Upper lobe of left lung (tissue), 6 donors: ENCODE results near the gene RAET1L. TPM values are rescaled to one million over a fixed set of nuclear protein-coding genes. Genes with fewer than 3 reads are reported as not detected.
A peak's percentile ranks its signal among the peaks of the same experiment; 100 is the strongest.
"Not testable (repeated sequence)": the region's sequence is repeated elsewhere in the genome, so short reads cannot be mapped to it uniquely, and the experiment has no call there.

Experiments used
- ATAC-seq, 2 donors: fragments of 200-7000 bp; cut with Tn5 transposase; one replicate each; pipeline ENCODE4 v1.9.1; 2022; ENCODE audit warnings: mild to moderate bottlenecking in 2 of 2, moderate library complexity in 2 of 2; ENCODE audit not compliant: low FRiP score in 2 of 2
- DNase-seq, 2 donors: peaks; one replicate each; pipeline ENCODE4 v3.0.0-alpha.2; 2019 to 2020
- H3K27ac ChIP-seq, 4 donors: fragments of 200-600 bp; sonication (generic); one replicate each; pipeline ENCODE4 v1.5.1; 2016 to 2019
- H3K27me3 ChIP-seq, 4 donors: fragments of 200-600 bp; sonication (generic); one replicate each; pipeline ENCODE4 v1.5.1; 2017 to 2019
- H3K36me3 ChIP-seq, 4 donors: fragments of 200-600 bp; sonication (generic); one replicate each; pipeline ENCODE4 v1.5.1; 2016 to 2019
- H3K4me1 ChIP-seq, 4 donors: fragments of 200-600 bp; sonication (generic); one replicate each; pipeline ENCODE4 v1.5.1; 2018 to 2019
- H3K4me3 ChIP-seq, 4 donors: fragments of 200-600 bp; sonication (generic); one replicate each; pipeline ENCODE4 v1.5.1; 2017 to 2019; ENCODE audit warnings: mild to moderate bottlenecking in 2 of 4, moderate library complexity in 1 of 4
- H3K9me3 ChIP-seq, 4 donors: fragments of 200-600 bp; sonication (generic); one replicate each; pipeline ENCODE4 v1.5.1; 2018 to 2019
- CTCF ChIP-seq, 6 experiments: fragments of 450-650 bp in 4 of 6; fragments of 200-600 bp in 2 of 6; sonication (generic) in 2 of 6; IDR thresholded peaks; one replicate each; pipeline ENCODE4 v1.5.1; 2016 to 2019; ENCODE audit warnings: antibody characterized with exemption in 6 of 6
- EP300 ChIP-seq, 4 donors: sonication (generic); formaldehyde crosslinking; IDR thresholded peaks; one replicate each; pipeline ENCODE4 v1.5.1; 2017; ENCODE audit warnings: antibody characterized with exemption in 4 of 4, control low read depth in 2 of 4
- POLR2A ChIP-seq, 4 donors: fragments of 450-650 bp; IDR thresholded peaks; one replicate each; pipeline ENCODE4 v1.5.1; 2016 to 2017; ENCODE audit warnings: antibody characterized with exemption in 4 of 4, mild to moderate bottlenecking in 2 of 4
- POLR2AphosphoS5 ChIP-seq, 2 donors: sonication (generic); formaldehyde crosslinking; IDR thresholded peaks; one replicate each; pipeline ENCODE4 v1.5.1; 2017; ENCODE audit warnings: antibody characterized with exemption in 2 of 2
- WGBS, 2 donors: methylation state at CpG; one replicate each; pipeline ENCODE4 v1.1.5; 2017 to 2018; 5-methylcytosine and 5-hydroxymethylcytosine counted together
- total RNA-seq, 6 donors: library from RNA; depleted of rRNA in 4 of 6; stranded (reverse); fragments of >200 nt in 4 of 6; gene quantifications; one replicate each; pipeline versions ENCODE4 v1.1.0 to v1.2.1, GENCODE V29; 2016 to 2021
- donor health status: DM: no; HTN: no; CAD: no; lungs with moderate emphysema.
- donor health status: DM: no; HTN: yes; CAD: no; lungs with severe emphysema.

Gene RAET1L
- total RNA-seq, 6 donors from 2014 or later = not detected

GRCh38 chr6:150063640-150064039, 38.3 kb upstream of the RAET1L start:
- peaks cover 6 to 13% (median 7%) of the 10 kb centered on the region in 4 donors for H3K4me1 ChIP-seq
- WGBS, 2 donors = 93 to 94% methylated on average over 4 to 6 of the region's 6 CpGs
- peak in 1 of 2 donors; percentile 21 for ATAC-seq
- no peak overlapping the region for H3K27ac ChIP-seq
- DNase-seq = no peak
- H3K4me3 ChIP-seq = no peak overlapping the region
- no peaks in the 10 kb centered on the region for H3K27me3 ChIP-seq
- TF ChIP-seq POLR2A (IDR thresholded peaks at IDR 0.05) = no peak
- H3K36me3 ChIP-seq = no peaks in the 10 kb centered on the region
- H3K9me3 ChIP-seq = no peaks in the 10 kb centered on the region

GRCh38 chr6:150059973-150060372, 34.6 kb upstream of the RAET1L start:
- DNase-seq, ATAC-seq, H3K27me3 ChIP-seq, H3K9me3 ChIP-seq, H3K36me3 ChIP-seq, H3K4me1 ChIP-seq, H3K4me3 ChIP-seq, H3K27ac ChIP-seq: not testable (repeated sequence)
- WGBS, 2 donors = 35 to 62% methylated on average over 4 to 7 of the region's 7 CpGs

GRCh38 chr6:150058986-150059385, 33.7 kb upstream of the RAET1L start:
- 89 to 91% methylated on average over 6 of the region's 6 CpGs for WGBS, 2 donors
- TF ChIP-seq CTCF (IDR thresholded peaks at IDR 0.05) = no peak
- H3K4me1 ChIP-seq = peaks cover 0 to 6% (median 0%) of the 10 kb centered on the region in 4 donors
- no peaks in the 10 kb centered on the region for H3K36me3 ChIP-seq
- no peak overlapping the region for H3K27ac ChIP-seq
- no peak for DNase-seq
- no peaks in the 10 kb centered on the region for H3K9me3 ChIP-seq
- ATAC-seq = no peak
- H3K27me3 ChIP-seq = no peaks in the 10 kb centered on the region
- H3K4me3 ChIP-seq = no peak overlapping the region

GRCh38 chr6:150058231-150058792, 33.0 kb upstream of the RAET1L start:
- peak in 1 of 2 donors; percentile 40 for ATAC-seq
- no peak for DNase-seq
- TF ChIP-seq POLR2A (IDR thresholded peaks at IDR 0.05) = no peak
- no peak for TF ChIP-seq POLR2AphosphoS5 (IDR thresholded peaks at IDR 0.05)
- TF ChIP-seq EP300 (IDR thresholded peaks at IDR 0.05) = no peak
- no peak for TF ChIP-seq CTCF (IDR thresholded peaks at IDR 0.05)
- Histone ChIP-seq H3K27ac (no peak overlapping the region), H3K27me3 (no peaks in the 10 kb centered on the region), H3K4me1 (peaks cover 0 to 6% (median 0%) of the 10 kb centered on the region in 4 donors), H3K4me3 (no peak overlapping the region), H3K9me3 (no peaks in the 10 kb centered on the region), H3K36me3 (no peaks in the 10 kb centered on the region)
- WGBS, 2 donors = 86 to 90% methylated on average over 14 of the region's 14 CpGs

GRCh38 chr6:150057501-150057951, 32.2 kb upstream of the RAET1L start:
- 87 to 88% methylated on average over 23 to 29 of the region's 29 CpGs for WGBS, 2 donors
- Histone ChIP-seq H3K4me3 (no peak overlapping the region), H3K9me3 (no peaks in the 10 kb centered on the region), H3K27me3 (no peaks in the 10 kb centered on the region), H3K4me1 (peaks cover 0 to 6% (median 0%) of the 10 kb centered on the region in 4 donors), H3K36me3 (no peaks in the 10 kb centered on the region), H3K27ac (no peak overlapping the region)
- DNase-seq (peak in 1 of 2 donors; percentile 68), ATAC-seq (no peak)
- TF ChIP-seq POLR2A (IDR thresholded peaks at IDR 0.05) = no peak
- TF ChIP-seq POLR2AphosphoS5 (IDR thresholded peaks at IDR 0.05) = no peak
- no peak for TF ChIP-seq CTCF (IDR thresholded peaks at IDR 0.05)
- no peak for TF ChIP-seq EP300 (IDR thresholded peaks at IDR 0.05)

- Histone ChIP-seq H3K9me3 (no peaks in the 10 kb centered on the region), H3K4me3 (no peak overlapping the region), H3K27ac (no peak overlapping the region), H3K4me1 (peaks cover 0 to 6% (median 0%) of the 10 kb centered on the region in 4 donors), H3K27me3 (no peaks in the 10 kb centered on the region), H3K36me3 (no peaks in the 10 kb centered on the region)
- ATAC-seq (no peak), DNase-seq (no peak)
- WGBS, 2 donors = 78 to 81% methylated on average over 4 of the region's 4 CpGs
- TF ChIP-seq POLR2AphosphoS5 (IDR thresholded peaks at IDR 0.05) (no peak), POLR2A (IDR thresholded peaks at IDR 0.05) (no peak), CTCF (IDR thresholded peaks at IDR 0.05) (no peak), EP300 (IDR thresholded peaks at IDR 0.05) (no peak)
Measured at GRCh38 chr6:150056916-150057315, 31.6 kb upstream of the RAET1L start.
